HCT116 (cell line): Measurements from ENCODE around the gene ATP6V0D1. TPM values are rescaled to one million over a fixed set of nuclear protein-coding genes. Genes with fewer than 3 reads are reported as not detected.

ENCODE experiments used
- ATAC-seq: fragments of 200-7000 bp; cut with Tn5 transposase; 2 replicates; pipeline ENCODE4 v1.9.1; 2020; ENCODE audit warnings: mild to moderate bottlenecking, moderate library complexity
- BruUV-seq: library from RNA; stranded (reverse); fragments of 400-500 nt; replicated peaks from 2 replicates; lab custom pipeline; 2021; lab: Mats Ljungman, UMichigan
- CTCF ChIA-PET: fragments of 300-600 bp; sonication (Branson Sonifier 250); formaldehyde crosslinking; loops from one replicate; lab custom pipeline; 2021; ENCODE audit warnings: antibody characterized with exemption; lab: Charles Lee
- POLR2A ChIA-PET: fragments of 300-600, 350-600 bp; sonication (Branson Sonifier 250); formaldehyde crosslinking; loops from one replicate; lab custom pipeline; 2021; ENCODE audit warnings: antibody characterized with exemption; lab: Charles Lee
- RAD21 ChIA-PET, 2 experiments: fragments of 300-600 bp; sonication (Branson Sonifier 250); formaldehyde crosslinking; loops; one replicate each; lab custom pipeline; 2023; ENCODE audit warnings: low total read pairs in 2 of 2; ENCODE audit not compliant: uncharacterized antibody in 2 of 2, unreplicated experiment in 2 of 2, low non-redundant PET in 1 of 2; lab: Charles Lee
- DNase-seq: peaks from one replicate; pipeline ENCODE4 v3.0.0-alpha.2; 2010; ENCODE audit warnings: low read depth, low spot score
- H2AFZ ChIP-seq: fragments of 200-600 bp; shearing (Covaris generic), sonication (generic); 2 replicates; pipeline ENCODE4 v1.6.1; 2017; ENCODE audit warnings: low read depth, mixed run types, mixed read lengths, antibody characterized with exemption, low read length; ENCODE audit not compliant: poor library complexity, severe bottlenecking
- H3K27ac ChIP-seq: 2 replicates; pipeline ENCODE4 v1.5.1; 2012; ENCODE audit warnings: low read depth, low read length
- H3K27me3 ChIP-seq: fragments of 200-600 bp; sonication (generic); 2 replicates; pipeline ENCODE4 v1.6.1; 2016; ENCODE audit warnings: mixed run types, low read length, mixed read lengths; ENCODE audit not compliant: insufficient read depth
- H3K36me3 ChIP-seq, 2 experiments: fragments of 200-500 bp in 1 of 2; fragments of 200-600 bp in 1 of 2; sonication (Bioruptor generic) in 1 of 2; sonication (generic) in 1 of 2; 2 replicates each; pipeline versions ENCODE4 v1.5.1 to v1.6.1; 2014 to 2016; ENCODE audit warnings: low read length in 2 of 2, inconsistent platforms in 1 of 2, mixed read lengths in 1 of 2, mixed run types in 1 of 2; ENCODE audit not compliant: insufficient read depth in 2 of 2, control insufficient read depth in 1 of 2
- H3K4me1 ChIP-seq, 2 experiments: fragments of 200-600 bp in 1 of 2; sonication (generic) in 1 of 2; 2 replicates each; pipeline versions ENCODE4 v1.5.1 to v1.6.1; 2012 to 2017; ENCODE audit warnings: low read length in 2 of 2, inconsistent platforms in 1 of 2, mild to moderate bottlenecking in 1 of 2, mixed read lengths in 1 of 2, mixed run types in 1 of 2, moderate library complexity in 1 of 2; ENCODE audit not compliant: insufficient read depth in 2 of 2, control insufficient read depth in 1 of 2
- H3K4me2 ChIP-seq: fragments of 200-600 bp; sonication (generic); 2 replicates; pipeline ENCODE4 v1.6.1; 2017; ENCODE audit warnings: mixed run types, low read length, mixed read lengths
- H3K4me3 ChIP-seq, 2 experiments: fragments of 200-600 bp in 1 of 2; sonication (generic) in 1 of 2; replicated peaks in 1 of 2; 2 replicates each; pipeline ENCODE4 v1.5.1; 2011 to 2016; ENCODE audit warnings: low read length in 2 of 2, control low read depth in 1 of 2, low read depth in 1 of 2, mild to moderate bottlenecking in 1 of 2, mixed read lengths in 1 of 2, mixed run types in 1 of 2
- H3K79me2 ChIP-seq: fragments of 200-600 bp; sonication (generic); 2 replicates; pipeline ENCODE4 v1.6.1; 2017; ENCODE audit warnings: mild to moderate bottlenecking, mixed run types, low read length, moderate library complexity, mixed read lengths; ENCODE audit not compliant: insufficient read depth
- H3K9ac ChIP-seq: fragments of 200-600 bp; sonication (generic); 2 replicates; pipeline ENCODE4 v1.6.1; 2016; ENCODE audit warnings: low read length, mixed read lengths
- H3K9me2 ChIP-seq: fragments of 200-600 bp; sonication (generic), shearing (Covaris generic); 2 replicates; pipeline ENCODE4 v1.6.1; 2017; ENCODE audit warnings: mixed run types, mild to moderate bottlenecking, moderate library complexity; ENCODE audit not compliant: insufficient read depth
- H3K9me3 ChIP-seq, 2 experiments: fragments of 200-500 bp in 1 of 2; fragments of 200-600 bp in 1 of 2; sonication (Bioruptor generic) in 1 of 2; sonication (generic) in 1 of 2; 2 replicates each; pipeline ENCODE4 v1.6.1; 2014 to 2017; ENCODE audit warnings: low read length in 2 of 2, mixed read lengths in 2 of 2, inconsistent platforms in 1 of 2, low read depth in 1 of 2, mild to moderate bottlenecking in 1 of 2, mixed run types in 1 of 2, moderate library complexity in 1 of 2; ENCODE audit not compliant: control insufficient read depth in 1 of 2, insufficient read depth in 1 of 2
- H4K20me1 ChIP-seq: fragments of 200-600 bp; sonication (generic), shearing (Covaris generic); 2 replicates; pipeline ENCODE4 v1.6.1; 2017; ENCODE audit warnings: mixed run types, mild to moderate bottlenecking, moderate library complexity; ENCODE audit not compliant: insufficient read depth
- CBX3 ChIP-seq: IDR thresholded peaks from 2 replicates; pipeline ENCODE4 v1.6.1; 2012; ENCODE audit warnings: low read depth
- CEBPB ChIP-seq: IDR thresholded peaks from 2 replicates; pipeline ENCODE4 v1.6.1; 2012; ENCODE audit warnings: low read depth
- CTCF ChIP-seq, 3 experiments: fragments of 200-600 bp in 1 of 3; sonication (generic) in 1 of 3; IDR thresholded peaks in 2 of 3; conservative IDR thresholded peaks in 1 of 3; 2 replicates each; pipeline ENCODE4 v1.5.1; 2012 to 2017; ENCODE audit warnings: low read depth in 2 of 3, low read length in 2 of 3, antibody characterized with exemption in 1 of 3, borderline replicate concordance in 1 of 3, control low read depth in 1 of 3, mild to moderate bottlenecking in 1 of 3, mixed read lengths in 1 of 3, mixed run types in 1 of 3, moderate library complexity in 1 of 3; ENCODE audit not compliant: insufficient read depth in 1 of 3
- ELF1 ChIP-seq: IDR thresholded peaks from 2 replicates; pipeline ENCODE4 v1.6.1; 2012; ENCODE audit warnings: low read depth, borderline replicate concordance
- EZH2 ChIP-seq: fragments of 200-600 bp; sonication (generic); IDR thresholded peaks from 2 replicates; pipeline ENCODE4 v1.6.1; 2017; ENCODE audit warnings: antibody characterized with exemption, mixed run types
- EZH2phosphoT487 ChIP-seq: fragments of 200-600 bp; IDR thresholded peaks from 2 replicates; pipeline ENCODE4 v1.6.1; 2018; ENCODE audit warnings: antibody characterized with exemption, borderline replicate concordance
- FOSL1 ChIP-seq: IDR thresholded peaks from 2 replicates; pipeline ENCODE4 v1.6.1; 2012; ENCODE audit warnings: low read depth
- JUND ChIP-seq: IDR thresholded peaks from 2 replicates; pipeline ENCODE4 v1.6.1; 2012
- MAX ChIP-seq: IDR thresholded peaks from 2 replicates; pipeline ENCODE4 v1.6.1; 2012
- POLR2A ChIP-seq: IDR thresholded peaks from 2 replicates; pipeline ENCODE4 v1.7.0; 2011; ENCODE audit warnings: borderline replicate concordance; ENCODE audit not compliant: insufficient read depth, insufficient read length; ENCODE audit errors: extremely low read depth
- POLR2AphosphoS5 ChIP-seq: IDR thresholded peaks from 2 replicates; pipeline ENCODE4 v1.6.1; 2011; ENCODE audit warnings: mild to moderate bottlenecking, low read depth, low read length, moderate library complexity
- RAD21 ChIP-seq: IDR thresholded peaks from 2 replicates; pipeline ENCODE4 v1.6.1; 2012; ENCODE audit warnings: low read depth, mild to moderate bottlenecking
- SIN3A ChIP-seq: IDR thresholded peaks from 2 replicates; pipeline ENCODE4 v1.6.1; 2012; ENCODE audit warnings: low read depth
- SP1 ChIP-seq: IDR thresholded peaks from 2 replicates; pipeline ENCODE4 v1.6.1; 2012; ENCODE audit warnings: low read depth
- TCF7L2 ChIP-seq: IDR thresholded peaks from 2 replicates; pipeline ENCODE4 v1.7.0; 2011; ENCODE audit warnings: borderline replicate concordance, inconsistent platforms; ENCODE audit not compliant: insufficient read depth, insufficient read length; ENCODE audit errors: extremely low read depth
- YY1 ChIP-seq: IDR thresholded peaks from 2 replicates; pipeline ENCODE4 v1.6.1; 2011; ENCODE audit warnings: low read length, low read depth, moderate library complexity, mild to moderate bottlenecking; ENCODE audit not compliant: insufficient replicate concordance; ENCODE audit errors: extremely low read depth
- ZFX ChIP-seq: fragments of 450-650 bp; IDR thresholded peaks from 2 replicates; pipeline ENCODE4 v1.6.1; 2017
- ZNF274 ChIP-seq: fragments of 200-500 bp; sonication (Bioruptor generic); IDR thresholded peaks from 2 replicates; pipeline ENCODE4 v1.6.1; 2014; ENCODE audit warnings: mild to moderate bottlenecking, low read depth, low read length, inconsistent platforms
- intact Hi-C: fragments of 100-400 bp; cut with micrococcal nuclease; formaldehyde crosslinking; loops from 2 replicates; pipeline ENCODE4 v1.10.0; 2022
- total RNA-seq: library from RNA; stranded (reverse); gene quantifications from one replicate; pipeline ENCODE4 v1.2.1, GENCODE V29; 2021; ENCODE audit not compliant: unreplicated experiment
- TF ChIP-seq, protein P1 (sequence below): IDR thresholded peaks from 2 replicates; pipeline ENCODE4 v1.6.1; 2011; ENCODE audit warnings: mild to moderate bottlenecking, low read length, moderate library complexity; ENCODE audit not compliant: insufficient replicate concordance; ENCODE audit errors: extremely low read depth
- TF ChIP-seq, protein P2 (sequence below): IDR thresholded peaks from 2 replicates; pipeline ENCODE4 v1.6.1; 2012

Gene ATP6V0D1
- total RNA-seq, 1 experiment from 2014 or later, result 36.6 TPM

DNA sequence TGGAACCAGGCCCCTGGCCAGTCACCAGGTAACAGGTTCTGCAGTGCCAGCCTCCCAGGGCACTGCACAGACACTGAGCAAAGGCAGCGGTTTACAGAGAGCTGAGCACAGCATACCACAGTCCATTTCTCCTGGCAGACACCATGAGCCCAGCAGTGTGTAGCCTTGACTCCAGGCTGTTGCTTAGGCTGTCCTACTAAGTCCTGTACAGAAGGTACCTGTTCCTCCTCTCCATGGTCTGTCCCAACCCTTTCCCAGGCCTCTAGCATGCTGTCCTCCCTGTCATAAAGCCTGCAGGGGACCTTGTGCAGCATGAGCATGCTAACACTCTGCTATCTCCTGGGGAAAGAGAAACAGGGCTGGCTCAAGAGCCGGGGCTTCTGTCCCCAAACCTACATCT, 20.0 kb downstream of the ATP6V0D1 start:
- no peak for DNase-seq
- Histone ChIP-seq H3K4me3 (no peak overlapping the region), H3K27ac (no peak overlapping the region), H2AFZ (no peak overlapping the region), H3K9ac (no peak overlapping the region), H3K9me3 (no peaks in the 10 kb centered on the region), H4K20me1 (no peaks in the 10 kb centered on the region), H3K4me1 (peaks cover 6 to 18% of the 10 kb centered on the region in 2 experiments; a peak in 3 of 4 replicates), H3K79me2 (peaks cover 10% of the 10 kb centered on the region; the same call in 1 of the 2 replicates), H3K4me2 (no peak overlapping the region), H3K36me3 (no peaks in the 10 kb centered on the region), H3K27me3 (no peaks in the 10 kb centered on the region), H3K9me2 (no peaks in the 10 kb centered on the region)
- ATAC-seq, result no peak
- no TSS peak for BruUV-seq
- POLR2A ChIA-PET, result no interaction called here
- intact Hi-C loops, result no loop called here
- RAD21 ChIA-PET, result no interaction called here
- TF ChIP-seq SIN3A, result no peak
- no peak for TF ChIP-seq RAD21
- TF ChIP-seq SP1, result no peak
- TF ChIP-seq, protein P1, sequence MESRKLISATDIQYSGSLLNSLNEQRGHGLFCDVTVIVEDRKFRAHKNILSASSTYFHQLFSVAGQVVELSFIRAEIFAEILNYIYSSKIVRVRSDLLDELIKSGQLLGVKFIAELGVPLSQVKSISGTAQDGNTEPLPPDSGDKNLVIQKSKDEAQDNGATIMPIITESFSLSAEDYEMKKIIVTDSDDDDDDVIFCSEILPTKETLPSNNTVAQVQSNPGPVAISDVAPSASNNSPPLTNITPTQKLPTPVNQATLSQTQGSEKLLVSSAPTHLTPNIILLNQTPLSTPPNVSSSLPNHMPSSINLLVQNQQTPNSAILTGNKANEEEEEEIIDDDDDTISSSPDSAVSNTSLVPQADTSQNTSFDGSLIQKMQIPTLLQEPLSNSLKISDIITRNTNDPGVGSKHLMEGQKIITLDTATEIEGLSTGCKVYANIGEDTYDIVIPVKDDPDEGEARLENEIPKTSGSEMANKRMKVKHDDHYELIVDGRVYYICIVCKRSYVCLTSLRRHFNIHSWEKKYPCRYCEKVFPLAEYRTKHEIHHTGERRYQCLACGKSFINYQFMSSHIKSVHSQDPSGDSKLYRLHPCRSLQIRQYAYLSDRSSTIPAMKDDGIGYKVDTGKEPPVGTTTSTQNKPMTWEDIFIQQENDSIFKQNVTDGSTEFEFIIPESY, result no peak
- TF ChIP-seq EZH2phosphoT487, result no peak
- no peak for TF ChIP-seq YY1
- no peak for TF ChIP-seq ELF1
- no peak for TF ChIP-seq CEBPB
- TF ChIP-seq CBX3, result no peak
- no peak for TF ChIP-seq TCF7L2
- no peak for TF ChIP-seq EZH2
- TF ChIP-seq ZFX, result no peak
- no peak for TF ChIP-seq JUND
- TF ChIP-seq, protein P2, sequence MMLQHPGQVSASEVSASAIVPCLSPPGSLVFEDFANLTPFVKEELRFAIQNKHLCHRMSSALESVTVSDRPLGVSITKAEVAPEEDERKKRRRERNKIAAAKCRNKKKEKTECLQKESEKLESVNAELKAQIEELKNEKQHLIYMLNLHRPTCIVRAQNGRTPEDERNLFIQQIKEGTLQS, result no peak
- TF ChIP-seq CTCF (IDR thresholded peaks at IDR 0.05 in 2 of 3, conservative IDR thresholded peaks at IDR 0.05 in 1 of 3; ENCODE audit: borderline replicate concordance in 1 of 3, insufficient read depth in 1 of 3, low read depth in 2 of 3, low read length in 2 of 3), result no peak
- TF ChIP-seq ZNF274, result no peak
- no peak for TF ChIP-seq POLR2AphosphoS5
- no peak for TF ChIP-seq FOSL1
- no peak for TF ChIP-seq MAX
- TF ChIP-seq POLR2A, result no peak
- CTCF ChIA-PET, result interaction anchor here (2.5 kb wide), 1 partner anchor 33 kb away, joined by 7 read pairs; no protein-coding TSS in a partner anchor
